ENCODE results near the gene VEGFD.

Gene VEGFD

DNA sequence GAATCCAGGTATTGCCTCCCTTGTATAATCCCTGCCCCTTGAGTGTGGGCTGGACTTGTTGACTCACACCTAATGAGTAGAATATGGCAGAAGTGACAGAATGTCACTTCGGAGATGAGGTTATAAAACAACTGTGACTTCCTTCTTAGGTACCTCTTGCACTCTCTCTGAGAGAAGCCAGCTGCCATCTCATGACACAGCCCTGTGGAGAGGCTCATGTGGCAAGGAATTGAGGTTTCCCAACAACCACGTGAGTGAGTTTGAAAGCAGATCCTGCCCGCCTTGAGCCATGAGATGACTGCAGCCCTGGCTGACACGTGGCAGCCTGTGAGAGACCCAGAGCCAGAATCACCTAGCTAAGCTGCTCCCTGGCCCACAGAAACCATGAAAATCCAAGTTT, 82.3 kb downstream of the VEGFD start:
- DNase-seq (ENCODE audit: low read depth), result no peak

DNA sequence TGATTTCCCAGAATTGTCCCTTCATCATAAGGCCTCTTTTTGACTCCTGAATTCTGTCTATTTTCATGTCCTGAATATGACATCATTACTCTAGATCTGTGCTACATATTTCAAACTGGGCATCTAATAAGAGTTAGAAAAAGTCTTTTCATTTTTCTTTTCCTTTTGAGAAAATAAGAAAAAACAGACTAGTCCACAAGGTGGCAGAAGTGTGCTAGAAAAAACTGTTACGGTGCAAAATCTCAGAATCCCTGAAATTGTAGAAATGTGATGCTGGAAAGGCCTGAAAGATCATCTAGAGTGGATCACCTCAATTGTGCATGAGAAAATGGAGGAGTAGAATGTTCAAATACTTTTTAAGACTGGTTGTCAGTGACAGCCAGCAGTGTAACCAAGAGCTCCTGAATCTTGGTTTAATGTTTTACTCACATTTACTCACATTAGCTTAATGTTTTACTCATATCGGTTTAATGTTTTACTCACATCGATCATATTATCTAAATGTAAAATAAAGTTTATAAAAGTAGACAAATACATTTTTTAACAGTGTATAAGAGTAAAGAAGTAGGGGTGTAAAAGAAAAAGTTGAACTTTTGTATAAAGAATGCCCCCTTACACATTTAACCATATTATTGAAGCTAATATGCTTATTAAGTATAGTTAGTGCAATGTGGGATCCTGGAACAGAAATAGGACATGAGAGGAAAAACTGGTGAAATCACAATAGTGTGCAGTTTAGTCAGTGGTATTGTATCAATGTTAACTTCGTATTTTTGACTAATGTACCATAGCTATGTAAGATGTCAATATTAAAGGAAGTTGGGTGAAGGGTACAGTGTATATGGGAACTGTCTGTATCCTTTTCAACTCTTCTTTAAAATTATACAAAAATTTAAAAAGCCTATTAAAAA, 84.0 kb downstream of the VEGFD start:
- no peak for DNase-seq (ENCODE audit: low read depth)

DNA sequence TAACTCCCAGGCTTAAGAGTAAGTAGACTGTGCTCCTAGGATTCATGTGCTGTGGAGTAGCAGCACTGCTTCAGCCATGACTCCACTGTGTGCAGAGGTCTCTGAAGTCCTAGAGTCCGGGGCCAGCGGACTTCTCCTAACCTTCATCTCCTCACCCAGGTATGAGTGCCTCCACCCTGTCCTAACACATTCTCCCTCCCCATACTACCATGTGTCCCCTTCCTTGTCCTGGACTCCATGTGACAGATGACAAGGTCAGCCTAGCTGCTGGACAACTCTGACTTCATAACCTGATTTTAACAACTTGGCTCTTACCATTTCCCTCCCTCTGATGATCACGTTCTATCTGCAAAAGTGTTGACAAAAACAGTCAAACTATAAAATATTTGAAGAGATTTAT, 85.4 kb downstream of the VEGFD start:
- DNase-seq (ENCODE audit: low read depth), result no peak

DNA sequence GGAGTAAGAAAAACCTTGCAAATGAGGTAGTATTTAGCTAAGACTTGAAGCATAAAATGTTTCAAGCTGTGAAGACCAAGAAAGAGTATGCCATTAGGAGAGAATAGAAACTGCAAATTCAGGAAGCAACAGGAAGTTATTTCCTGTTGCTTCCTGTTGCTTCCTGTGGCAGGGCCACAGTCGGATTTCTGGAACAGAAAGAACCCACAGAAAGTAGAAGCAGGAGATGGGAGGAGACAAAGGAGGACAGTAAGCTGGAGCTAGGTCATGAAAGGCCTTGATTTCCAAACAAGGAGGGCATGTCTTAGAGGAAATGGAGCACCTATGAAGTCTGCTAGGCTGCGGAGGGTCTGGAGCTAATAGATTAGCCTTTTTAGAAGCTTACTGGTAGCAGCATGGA, 86.0 kb downstream of the VEGFD start:
- DNase-seq (ENCODE audit: low read depth), result no peak

All from T-helper 22 cell (primary cell).